Measurements from ENCODE around the gene TMSB10.
"Not testable (repeated sequence)": the region's sequence is repeated elsewhere in the genome, so short reads cannot be mapped to it uniquely, and the experiment has no call there.

Gene TMSB10

DNA sequence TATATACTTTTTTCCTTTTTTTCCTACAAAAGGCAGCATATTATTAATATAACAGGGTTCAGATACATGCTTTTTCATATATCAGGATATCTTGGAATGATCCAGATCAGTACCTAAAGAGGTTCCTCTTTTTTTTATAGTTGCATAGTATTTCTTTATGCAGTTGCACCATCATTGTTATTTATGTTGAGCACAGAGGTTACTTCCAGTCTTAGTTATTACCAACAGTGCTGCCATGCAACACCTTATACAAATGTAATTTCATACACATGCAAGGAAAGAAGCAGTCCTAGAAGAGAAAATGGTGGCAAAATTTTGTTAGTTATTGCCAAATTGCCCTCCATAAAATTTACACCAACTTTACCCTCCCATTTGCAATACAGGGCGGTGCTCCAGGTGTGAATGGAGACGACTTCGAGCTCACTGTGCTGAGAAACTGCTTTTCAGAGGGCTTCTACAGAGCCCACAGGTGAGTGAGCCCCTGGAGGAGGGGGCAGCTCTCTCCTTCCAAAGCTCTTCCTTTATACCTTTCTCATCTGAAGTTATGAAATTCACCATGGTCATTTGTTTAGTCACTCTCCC is 35.5 kb downstream of the TMSB10 start:
- Histone ChIP-seq H3K4me3 (ENCODE audit: extremely low read depth, insufficient read depth, low read length, poor library complexity, severe bottlenecking) (no peak overlapping the region), H3K27ac (ENCODE audit: low read depth, low read length, severe bottlenecking) (no peak overlapping the region), H3K36me3 (ENCODE audit: control insufficient read depth, insufficient read depth, low read length) (no peaks in the 10 kb centered on the region), H3K9me3 (ENCODE audit: control insufficient read depth, low read length) (no peaks in the 10 kb centered on the region), H3K4me1 (ENCODE audit: control insufficient read depth, insufficient read depth, low read length, poor library complexity, severe bottlenecking) (no peaks in the 10 kb centered on the region)
- WGBS, 2 experiments (ENCODE audit: insufficient coverage in 2 of 2) = 82 to 89% methylated on average over 3 of the region's 3 CpGs

DNA sequence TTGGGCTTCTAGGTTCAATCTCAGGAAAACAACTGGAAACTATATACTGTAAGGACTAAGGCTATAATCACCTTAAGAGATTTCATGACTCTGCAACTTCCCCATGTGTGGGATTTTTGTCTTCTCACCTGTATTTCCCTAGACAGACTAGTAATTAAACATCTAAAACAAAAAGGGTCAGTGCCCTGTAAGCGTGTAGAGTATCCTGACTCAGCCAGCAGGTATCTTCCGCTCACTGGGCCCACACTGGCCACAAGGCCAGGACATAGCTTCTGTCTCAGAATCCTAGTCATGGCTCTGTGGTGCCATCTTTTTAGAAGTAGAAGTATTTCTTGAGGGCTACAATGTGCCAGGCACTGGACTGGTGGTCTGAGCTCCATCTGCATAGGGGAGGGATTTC is 36.7 kb downstream of the TMSB10 start:
- no peaks in the 10 kb centered on the region for H3K4me1 ChIP-seq (ENCODE audit: control insufficient read depth, insufficient read depth, low read length, poor library complexity, severe bottlenecking)
- no peak overlapping the region for H3K4me3 ChIP-seq (ENCODE audit: extremely low read depth, insufficient read depth, low read length, poor library complexity, severe bottlenecking)
- no peak overlapping the region for H3K27ac ChIP-seq (ENCODE audit: low read depth, low read length, severe bottlenecking)
- WGBS, 2 experiments (ENCODE audit: insufficient coverage in 2 of 2) = 86 to 100% methylated on average over 1 to 2 of the region's 2 CpGs
- no peaks in the 10 kb centered on the region for H3K36me3 ChIP-seq (ENCODE audit: control insufficient read depth, insufficient read depth, low read length)
- no peaks in the 10 kb centered on the region for H3K9me3 ChIP-seq (ENCODE audit: control insufficient read depth, low read length)

DNA sequence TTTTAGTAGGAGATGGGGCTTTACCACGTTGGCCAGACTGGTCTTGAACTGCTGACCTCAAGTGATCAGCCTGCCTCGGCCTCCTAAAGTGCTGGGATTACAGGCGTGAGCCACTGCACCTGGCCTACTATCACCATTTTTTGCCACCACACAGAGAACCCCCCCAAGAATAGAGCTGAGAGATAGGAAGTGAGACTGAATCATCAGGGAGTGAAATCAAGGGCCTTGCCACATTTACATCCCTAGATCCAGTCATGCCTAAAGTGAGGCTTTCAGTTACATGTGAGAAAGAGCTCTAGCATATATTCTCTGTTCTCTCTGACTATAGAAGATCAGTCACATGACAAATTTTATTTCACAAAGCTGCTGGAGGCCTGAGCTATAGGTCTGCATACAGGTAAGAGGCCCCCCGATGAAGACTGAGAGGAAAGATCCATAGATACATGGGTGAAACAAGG is 37.5 kb downstream of the TMSB10 start:
- Histone ChIP-seq H3K36me3 (ENCODE audit: control insufficient read depth, insufficient read depth, low read length) (no peaks in the 10 kb centered on the region), H3K4me3 (ENCODE audit: extremely low read depth, insufficient read depth, low read length, poor library complexity, severe bottlenecking) (no peak overlapping the region), H3K4me1 (ENCODE audit: control insufficient read depth, insufficient read depth, low read length, poor library complexity, severe bottlenecking) (no peaks in the 10 kb centered on the region), H3K27ac (ENCODE audit: low read depth, low read length, severe bottlenecking) (no peak overlapping the region), H3K9me3 (ENCODE audit: control insufficient read depth, low read length) (no peaks in the 10 kb centered on the region)
- WGBS, 2 experiments (ENCODE audit: insufficient coverage in 2 of 2) = 92 to 93% methylated on average over 3 to 4 of the region's 4 CpGs

DNA sequence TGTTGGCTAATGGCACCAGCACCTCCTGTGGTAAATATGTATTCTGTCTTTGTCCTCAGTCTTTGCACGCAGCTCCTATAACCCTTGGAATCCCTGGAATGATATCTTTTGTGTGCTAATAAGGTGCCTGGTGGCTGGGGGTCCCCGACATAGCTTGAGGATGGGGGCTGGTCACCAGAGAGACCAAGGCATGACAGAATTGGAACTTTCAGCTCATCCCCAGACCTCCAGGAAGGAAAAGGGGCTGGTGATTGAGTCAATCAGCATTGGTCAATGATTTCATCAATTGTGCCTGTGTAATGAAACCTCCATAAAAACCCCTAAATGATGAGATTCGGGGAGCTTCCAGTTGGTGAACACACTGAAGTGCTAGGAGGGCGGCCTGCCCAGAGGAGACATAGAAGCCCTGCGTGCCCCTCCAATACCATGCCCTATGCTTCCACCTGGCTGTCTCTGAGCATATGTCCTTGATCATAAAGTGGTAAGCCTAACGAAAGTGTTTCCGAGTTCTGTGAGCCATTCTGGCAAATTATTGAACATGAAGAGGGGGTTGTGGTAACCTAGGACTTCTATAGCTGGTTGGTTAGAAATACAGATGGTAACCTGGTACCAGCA is 38.9 kb downstream of the TMSB10 start:
- Histone ChIP-seq H3K36me3 (ENCODE audit: control insufficient read depth, insufficient read depth, low read length) (no peaks in the 10 kb centered on the region), H3K9me3 (ENCODE audit: control insufficient read depth, low read length) (no peaks in the 10 kb centered on the region), H3K4me3 (ENCODE audit: extremely low read depth, insufficient read depth, low read length, poor library complexity, severe bottlenecking) (no peak overlapping the region), H3K27ac (ENCODE audit: low read depth, low read length, severe bottlenecking) (no peak overlapping the region), H3K4me1 (ENCODE audit: control insufficient read depth, insufficient read depth, low read length, poor library complexity, severe bottlenecking) (no peaks in the 10 kb centered on the region)
- WGBS, 2 experiments (ENCODE audit: insufficient coverage in 2 of 2) = 87 to 94% methylated on average over 6 to 7 of the region's 7 CpGs

DNA sequence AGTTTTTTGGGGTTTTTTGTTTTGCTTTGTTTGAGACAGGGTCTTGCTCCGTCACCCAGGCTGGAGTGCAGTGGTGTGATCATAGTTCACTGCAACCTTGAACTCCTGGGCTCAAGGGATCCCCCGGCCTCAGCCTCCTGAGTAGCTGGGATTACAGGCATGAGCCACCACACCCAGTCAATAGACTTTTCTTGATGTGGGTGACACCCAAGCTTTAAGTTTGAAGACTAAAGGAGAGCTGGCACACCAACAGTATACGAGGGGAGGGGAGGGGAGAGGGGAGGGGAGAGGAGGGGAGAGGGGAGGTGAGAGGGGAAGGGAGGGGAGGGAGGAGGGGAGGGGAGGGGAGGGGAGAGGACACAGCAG is 40.4 kb downstream of the TMSB10 start:
- not testable (repeated sequence) for H3K9me3 ChIP-seq (ENCODE audit: control insufficient read depth, low read length); H3K4me3 ChIP-seq (ENCODE audit: extremely low read depth, insufficient read depth, low read length, poor library complexity, severe bottlenecking); H3K36me3 ChIP-seq (ENCODE audit: control insufficient read depth, insufficient read depth, low read length); H3K4me1 ChIP-seq (ENCODE audit: control insufficient read depth, insufficient read depth, low read length, poor library complexity, severe bottlenecking); H3K27ac ChIP-seq (ENCODE audit: low read depth, low read length, severe bottlenecking)
- WGBS, 2 experiments (ENCODE audit: insufficient coverage in 2 of 2) = 100% methylated on average over 2 of the region's 3 CpGs; no CpG with 5 or more reads in 1 of the 2 experiments

DNA sequence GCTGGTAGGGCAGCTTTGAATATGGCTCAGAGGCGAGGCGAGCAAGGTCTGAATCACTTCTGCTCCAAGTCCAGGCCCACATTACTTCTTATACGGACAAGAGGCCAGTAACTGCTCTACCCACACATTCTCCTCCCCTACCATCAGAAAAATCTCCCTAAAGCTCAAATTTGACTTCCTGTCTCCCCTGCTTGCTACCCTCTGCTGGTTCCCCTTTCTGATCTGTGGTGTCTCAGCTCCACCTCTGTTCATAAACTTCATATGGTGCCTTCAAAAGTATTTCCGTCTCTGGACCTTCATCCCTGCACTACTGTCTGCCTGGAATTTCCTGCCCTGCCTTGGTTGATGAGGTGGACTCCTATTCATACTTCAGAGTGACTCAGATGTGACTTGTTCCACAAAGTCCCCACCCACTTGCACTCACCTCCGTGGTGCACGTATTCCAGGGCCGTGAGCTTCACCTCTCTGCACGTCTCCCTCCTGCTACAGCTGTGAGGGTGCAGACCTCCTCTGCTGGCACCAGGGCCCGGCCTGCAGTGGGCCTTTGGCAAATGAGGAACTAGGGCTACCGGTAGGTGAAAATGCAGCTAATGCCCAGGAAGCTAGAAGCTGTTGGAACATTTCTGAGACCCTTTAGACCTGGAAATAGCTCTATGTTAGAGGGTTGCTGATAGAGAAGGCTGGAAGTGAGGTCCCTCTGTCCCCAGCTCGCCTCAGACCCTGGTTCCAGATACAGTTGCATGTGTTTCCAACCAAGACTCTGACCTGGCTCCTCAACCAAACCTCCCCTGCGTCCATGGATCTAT is 41.0 kb downstream of the TMSB10 start:
- no peaks in the 10 kb centered on the region for H3K4me1 ChIP-seq (ENCODE audit: control insufficient read depth, insufficient read depth, low read length, poor library complexity, severe bottlenecking)
- no peak overlapping the region for H3K4me3 ChIP-seq (ENCODE audit: extremely low read depth, insufficient read depth, low read length, poor library complexity, severe bottlenecking)
- no peaks in the 10 kb centered on the region for H3K36me3 ChIP-seq (ENCODE audit: control insufficient read depth, insufficient read depth, low read length)
- H3K9me3 ChIP-seq (ENCODE audit: control insufficient read depth, low read length) = no peaks in the 10 kb centered on the region
- H3K27ac ChIP-seq (ENCODE audit: low read depth, low read length, severe bottlenecking) = peak overlapping the region; percentile 5
- WGBS, 2 experiments (ENCODE audit: insufficient coverage in 2 of 2) = 67 to 89% methylated on average over 9 of the region's 12 CpGs

DNA sequence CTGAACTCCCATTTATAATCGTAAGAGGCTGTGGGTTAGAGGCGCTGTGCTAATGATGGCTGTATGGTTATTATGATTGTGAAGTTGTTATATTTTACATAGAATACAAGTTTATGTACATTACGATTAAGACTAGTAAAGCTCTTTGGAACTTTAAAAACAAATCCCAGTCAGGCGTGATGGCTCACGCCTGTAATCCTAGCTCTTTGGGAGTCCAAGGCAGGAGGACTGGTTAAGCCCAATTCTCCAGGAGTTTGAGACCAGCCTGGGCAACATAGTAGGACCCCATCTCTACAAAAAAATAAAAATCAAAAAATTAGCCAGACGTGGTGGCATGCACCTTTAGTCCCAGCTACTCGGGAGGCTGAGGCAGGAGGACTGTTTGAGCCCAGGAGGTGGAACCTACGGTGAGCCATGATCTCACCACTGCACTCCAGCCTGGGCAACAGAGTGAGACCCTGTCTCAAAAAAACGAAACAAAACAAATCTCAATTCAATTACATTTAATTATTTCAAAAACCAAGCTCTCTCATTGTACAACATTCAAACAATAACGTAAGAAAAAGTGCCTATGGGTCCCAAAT is 41.6 kb downstream of the TMSB10 start:
- 81 to 92% methylated on average over 7 of the region's 10 CpGs for WGBS, 2 experiments (ENCODE audit: insufficient coverage in 2 of 2)
- Histone ChIP-seq H3K4me3 (ENCODE audit: extremely low read depth, insufficient read depth, low read length, poor library complexity, severe bottlenecking) (no peak overlapping the region), H3K9me3 (ENCODE audit: control insufficient read depth, low read length) (no peaks in the 10 kb centered on the region), H3K36me3 (ENCODE audit: control insufficient read depth, insufficient read depth, low read length) (no peaks in the 10 kb centered on the region), H3K27ac (ENCODE audit: low read depth, low read length, severe bottlenecking) (no peak overlapping the region), H3K4me1 (ENCODE audit: control insufficient read depth, insufficient read depth, low read length, poor library complexity, severe bottlenecking) (no peaks in the 10 kb centered on the region)

DNA sequence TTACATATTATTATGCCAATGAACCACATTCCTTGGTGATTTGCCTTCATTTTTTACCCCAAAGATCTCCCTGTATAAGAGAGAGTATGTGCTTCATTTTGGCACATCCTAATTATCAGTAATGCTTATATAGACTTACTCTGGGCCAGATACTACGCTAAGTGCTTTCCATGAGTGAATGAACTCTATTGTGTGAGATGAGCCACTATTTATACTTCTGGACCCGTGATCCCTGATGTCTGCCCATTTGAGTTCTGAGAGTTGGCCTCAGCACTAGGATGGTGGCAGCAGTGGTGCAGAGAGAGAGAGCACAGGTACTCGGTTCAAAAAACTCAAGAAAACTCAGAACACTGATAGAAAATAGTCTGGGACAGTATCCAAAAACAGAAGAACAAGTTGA is 48.1 kb downstream of the TMSB10 start:
- Histone ChIP-seq H3K4me3 (ENCODE audit: extremely low read depth, insufficient read depth, low read length, poor library complexity, severe bottlenecking) (no peak overlapping the region), H3K27ac (ENCODE audit: low read depth, low read length, severe bottlenecking) (no peak overlapping the region), H3K4me1 (ENCODE audit: control insufficient read depth, insufficient read depth, low read length, poor library complexity, severe bottlenecking) (peaks cover 7% of the 10 kb centered on the region), H3K9me3 (ENCODE audit: control insufficient read depth, low read length) (no peaks in the 10 kb centered on the region), H3K36me3 (ENCODE audit: control insufficient read depth, insufficient read depth, low read length) (no peaks in the 10 kb centered on the region)
- WGBS, 2 experiments (ENCODE audit: insufficient coverage in 2 of 2) = 88 to 100% methylated on average over 1 to 2 of the region's 3 CpGs

DNA sequence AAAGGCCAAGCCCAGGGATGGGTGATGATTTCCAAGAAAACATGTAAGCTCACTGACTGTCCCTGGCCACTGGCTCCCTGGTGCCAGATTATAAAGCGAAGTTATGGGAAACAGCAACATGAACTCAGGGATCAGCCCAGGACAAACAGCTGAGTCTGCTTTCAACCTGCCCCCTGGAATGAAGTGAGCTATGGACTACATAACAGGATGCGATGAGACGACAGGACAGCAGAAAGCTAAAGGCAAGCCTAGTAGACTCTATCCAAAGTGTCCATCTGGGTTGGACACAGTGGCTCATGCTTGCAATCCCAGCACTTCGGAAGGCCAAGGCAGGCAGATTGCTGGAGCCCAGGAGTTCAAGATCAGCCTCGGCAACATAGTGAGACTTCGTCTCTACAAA is 48.9 kb downstream of the TMSB10 start:
- no peaks in the 10 kb centered on the region for H3K9me3 ChIP-seq (ENCODE audit: control insufficient read depth, low read length)
- no peak overlapping the region for H3K4me3 ChIP-seq (ENCODE audit: extremely low read depth, insufficient read depth, low read length, poor library complexity, severe bottlenecking)
- WGBS, 2 experiments (ENCODE audit: insufficient coverage in 2 of 2) = 96 to 98% methylated on average over 6 of the region's 6 CpGs
- H3K4me1 ChIP-seq (ENCODE audit: control insufficient read depth, insufficient read depth, low read length, poor library complexity, severe bottlenecking) = peaks cover 14% of the 10 kb centered on the region
- H3K27ac ChIP-seq (ENCODE audit: low read depth, low read length, severe bottlenecking) = no peak overlapping the region
- no peaks in the 10 kb centered on the region for H3K36me3 ChIP-seq (ENCODE audit: control insufficient read depth, insufficient read depth, low read length)

All from mesodermal cell (in vitro differentiated cells).